Activated CD8-positive, alpha-beta T cell treated with anti-CD3 and anti-CD28 coated beads for 36 hours (primary cell): ENCODE measurements around the gene CLIP2. TPM values are rescaled to one million over a fixed set of nuclear protein-coding genes. Genes with fewer than 3 reads are reported as not detected.

Experiments
- ATAC-seq: fragments of 200-7000 bp; cut with Tn5 transposase; one replicate; pipeline ENCODE4 v1.10.0; 2021; ENCODE audit warnings: mild to moderate bottlenecking, moderate library complexity
- CTCF ChIA-PET: fragments of 350-600 bp; sonication (Branson Sonifier 250); formaldehyde crosslinking; loops from one replicate; lab custom pipeline; 2021; ENCODE audit warnings: antibody characterized with exemption; lab: Charles Lee
- POLR2A ChIA-PET: fragments of 350-600 bp; sonication (Branson Sonifier 250); formaldehyde crosslinking; loops from one replicate; lab custom pipeline; 2021; ENCODE audit warnings: antibody characterized with exemption; lab: Charles Lee
- DNase-seq: peaks from one replicate; pipeline ENCODE4 v3.0.0-alpha.2; 2020
- H3K27ac Mint-ChIP-seq: one replicate; pipeline ENCODE4 v1.8.0; 2021; ENCODE audit warnings: mild to moderate bottlenecking, mixed read lengths
- H3K27me3 Mint-ChIP-seq: one replicate; pipeline ENCODE4 v1.8.0; 2021; ENCODE audit warnings: mixed read lengths
- H3K36me3 Mint-ChIP-seq: one replicate; pipeline ENCODE4 v1.8.0; 2021; ENCODE audit warnings: low read depth, mixed read lengths
- H3K4me1 Mint-ChIP-seq: one replicate; pipeline ENCODE4 v1.8.0; 2021; ENCODE audit warnings: low read depth, mixed read lengths
- H3K4me3 Mint-ChIP-seq: one replicate; pipeline ENCODE4 v1.8.0; 2021; ENCODE audit warnings: mild to moderate bottlenecking, moderate library complexity, mixed read lengths
- H3K9me3 Mint-ChIP-seq: one replicate; pipeline ENCODE4 v1.8.0; 2021; ENCODE audit warnings: mixed read lengths
- CTCF ChIP-seq: fragments of 200-600 bp; IDR thresholded peaks from one replicate; pipeline ENCODE4 v1.8.0; 2022; ENCODE audit warnings: antibody characterized with exemption, mild to moderate bottlenecking
- intact Hi-C: fragments of 100-400 bp; cut with micrococcal nuclease; formaldehyde crosslinking; loops from one replicate; pipeline ENCODE4 v1.10.0; 2022
- total RNA-seq, 2 experiments: library from RNA; stranded (reverse); gene quantifications; one replicate each; pipeline ENCODE4 v1.2.3, GENCODE V29; 2021

The CLIP2 gene
- total RNA-seq, 2 experiments from 2014 or later = 1.3 to 1.4 TPM

DNA sequence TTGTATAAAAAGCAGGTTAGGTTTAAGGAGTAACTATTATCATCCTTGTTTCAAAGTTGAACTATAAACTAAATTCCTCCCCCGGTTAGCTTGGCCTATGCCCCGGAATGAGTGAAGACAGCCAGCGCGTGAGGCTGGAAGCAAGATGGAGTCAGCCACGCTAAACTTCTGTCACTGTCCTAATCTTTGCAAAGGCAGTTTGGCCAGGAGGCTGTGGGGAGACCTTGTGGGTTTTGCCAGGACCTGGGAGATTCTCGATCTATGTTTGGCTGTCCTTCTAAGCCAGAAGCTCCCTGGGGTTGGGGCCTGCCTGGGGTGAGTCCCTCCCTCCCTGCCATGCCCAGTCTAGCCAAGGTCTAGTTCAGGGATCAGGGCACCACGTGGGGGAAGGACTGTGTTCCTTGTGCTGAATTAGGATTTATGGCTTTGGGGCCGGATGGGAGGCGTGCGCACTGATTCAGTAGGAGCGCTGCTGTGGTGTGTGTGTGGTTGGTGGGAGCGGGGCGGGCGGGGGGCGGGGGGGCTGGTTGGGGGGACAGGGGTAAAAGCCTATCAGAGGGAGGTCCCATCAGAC, 163.6 kb downstream of the CLIP2 start:
- H3K4me3 Mint-ChIP-seq = peak overlapping the region; percentile 58
- CTCF ChIA-PET = interaction anchor here (1.2 to 4.0 kb wide), 2 partner anchors 91 to 114 kb away, joined by 3 to 21 read pairs; no protein-coding TSS in a partner anchor
- peak; percentile 10 for ATAC-seq

DNA sequence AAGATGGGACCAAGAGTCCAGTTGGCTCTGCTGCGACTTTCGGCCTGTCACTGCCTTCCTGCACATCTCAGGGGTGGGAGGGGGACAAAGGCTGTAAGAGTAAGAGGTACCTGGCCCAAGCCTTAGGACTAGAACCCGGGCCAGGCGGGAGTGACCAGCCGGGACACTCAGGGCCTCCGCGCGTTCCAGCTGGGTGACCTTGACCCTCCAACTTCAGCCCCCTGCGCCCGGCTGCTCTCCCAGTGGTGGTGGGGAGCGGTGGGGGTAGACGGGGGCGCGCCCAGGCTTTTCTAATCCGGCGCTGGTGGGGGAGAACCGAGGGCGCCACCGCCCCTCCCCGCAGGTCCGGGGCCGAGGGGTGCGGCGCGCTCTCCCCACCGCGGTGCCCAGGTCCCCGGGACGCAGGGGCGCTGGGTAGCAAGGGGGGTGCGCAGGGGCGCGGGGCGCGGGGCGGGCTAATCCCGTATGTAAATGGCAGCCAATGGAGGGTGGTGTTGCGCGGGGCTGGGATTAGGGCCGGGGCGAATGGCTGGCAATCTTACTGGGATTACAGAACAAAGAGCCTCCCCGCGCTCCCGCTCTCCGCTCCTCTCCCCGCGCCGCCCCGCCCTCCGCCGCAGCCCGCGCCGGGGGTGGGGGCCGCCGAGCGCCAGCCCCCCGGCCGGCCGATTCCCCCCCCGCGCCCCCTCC, 164.3 kb downstream of the CLIP2 start, which contains the start of gene GTF2IRD1:
Gene GTF2IRD1 (plus strand): TSS at position 585 of the 690 bp plus-strand sequence. CDS start 54,175 bp downstream, outside the sequence.
- CTCF ChIA-PET = no interaction called here

More for the DNA sequence above, 163.6 kb downstream of the CLIP2 start:
- H3K36me3 Mint-ChIP-seq = no peaks in the 10 kb centered on the region
- peaks cover 12% of the 10 kb centered on the region for H3K27me3 Mint-ChIP-seq
- POLR2A ChIA-PET = no interaction called here
- H3K4me1 Mint-ChIP-seq = peaks cover 10% of the 10 kb centered on the region
- no peak for DNase-seq
- no peaks in the 10 kb centered on the region for H3K9me3 Mint-ChIP-seq
- TF ChIP-seq CTCF = no peak
- H3K27ac Mint-ChIP-seq = peak overlapping the region; percentile 85
- intact Hi-C loops = loop anchor here (10.0 kb wide), 1 partner anchor 92 kb away; no protein-coding TSS in a partner anchor

DNA sequence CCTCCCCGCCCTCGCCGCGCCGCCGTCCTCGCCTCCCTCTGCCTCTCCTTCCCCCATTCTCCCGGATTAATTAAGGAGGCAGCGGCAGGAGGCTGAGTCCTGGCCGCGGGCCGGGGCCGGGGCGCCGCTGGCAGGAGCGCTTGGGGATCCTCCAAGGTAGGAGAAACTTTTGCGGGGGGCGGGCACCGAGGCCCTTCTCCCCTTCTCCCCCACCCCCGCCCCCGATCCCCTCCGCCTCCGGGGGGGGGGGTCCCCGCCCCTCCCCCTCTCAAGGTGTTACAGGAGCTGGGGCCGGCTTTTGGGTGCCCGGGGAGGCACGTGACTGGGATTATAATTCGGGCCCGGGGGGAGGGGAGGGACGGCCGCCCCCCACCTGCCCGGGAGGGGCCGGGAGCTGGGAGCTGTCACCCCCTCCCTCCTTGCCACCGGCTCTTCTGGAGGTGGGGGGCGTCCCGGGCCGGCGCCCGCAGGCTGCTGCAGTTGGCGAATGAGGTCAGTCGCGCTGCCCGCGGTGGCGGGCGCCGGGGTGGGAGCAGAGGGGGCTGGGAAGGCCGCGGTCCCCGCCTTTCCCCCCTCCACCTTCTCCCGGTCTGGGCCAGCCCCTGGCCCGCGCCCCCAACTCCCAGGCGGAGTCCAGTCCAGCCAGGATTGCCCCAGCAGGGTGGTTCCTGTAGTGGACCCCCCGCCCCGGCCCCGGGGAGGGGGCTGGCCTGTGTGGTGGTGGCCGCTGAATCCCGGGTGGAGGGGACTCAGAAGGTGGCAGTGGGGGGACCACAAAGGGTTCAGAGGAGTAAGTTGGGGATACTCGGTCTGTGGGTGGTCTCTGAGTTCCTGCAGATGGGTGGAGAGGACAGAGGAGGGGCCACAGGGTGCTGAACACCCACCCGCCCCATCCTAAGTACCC, 165.1 kb downstream of the CLIP2 start:
- peaks cover 10% of the 10 kb centered on the region for H3K4me1 Mint-ChIP-seq
- TF ChIP-seq CTCF = no peak
- peak; percentile 43 for DNase-seq
- H3K27ac Mint-ChIP-seq = no peak overlapping the region
- CTCF ChIA-PET = no interaction called here
- POLR2A ChIA-PET = no interaction called here
- peaks cover 12% of the 10 kb centered on the region for H3K27me3 Mint-ChIP-seq
- no peaks in the 10 kb centered on the region for H3K9me3 Mint-ChIP-seq
- H3K4me3 Mint-ChIP-seq = peak overlapping the region; percentile 36
- no peak for ATAC-seq
- H3K36me3 Mint-ChIP-seq = no peaks in the 10 kb centered on the region
- intact Hi-C loops = loop anchor here (10.0 kb wide), 1 partner anchor 91 kb away; no protein-coding TSS in a partner anchor

More for the DNA sequence above, 164.3 kb downstream of the CLIP2 start, which contains the start of gene GTF2IRD1:
- DNase-seq (peak; percentile 64), ATAC-seq (peak; percentile 15)
- peaks cover 12% of the 10 kb centered on the region for H3K27me3 Mint-ChIP-seq
- no peak for TF ChIP-seq CTCF
- H3K36me3 Mint-ChIP-seq = no peaks in the 10 kb centered on the region
- no peaks in the 10 kb centered on the region for H3K9me3 Mint-ChIP-seq
- H3K4me3 Mint-ChIP-seq = peak within 1 kb of the TSS; percentile 58
- H3K4me1 Mint-ChIP-seq = peaks cover 10% of the 10 kb centered on the region
- POLR2A ChIA-PET = no interaction called here
- intact Hi-C loops = loop anchor here (10.0 kb wide), 1 partner anchor 91 kb away; no protein-coding TSS in a partner anchor
- peak within 1 kb of the TSS; percentile 85 for H3K27ac Mint-ChIP-seq

DNA sequence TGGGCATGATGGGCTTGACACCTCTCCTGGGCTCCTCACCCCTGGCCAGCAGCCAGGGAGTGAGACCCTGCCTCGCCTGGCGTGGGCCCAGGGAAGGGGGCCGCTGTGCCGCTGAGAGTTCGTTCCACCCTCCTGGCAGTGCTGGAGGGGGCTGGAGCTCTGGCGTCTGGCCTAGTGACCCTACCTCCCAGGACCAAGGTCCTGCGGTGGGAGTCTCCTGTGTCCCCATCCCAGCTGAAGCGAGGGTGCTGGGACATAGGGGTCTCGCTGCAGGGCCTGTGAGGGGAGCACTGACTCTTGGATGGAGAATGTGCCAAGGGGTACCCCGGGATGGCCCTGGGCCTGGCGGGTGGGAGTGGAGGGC, 165.7 kb downstream of the CLIP2 start:
- H3K9me3 Mint-ChIP-seq = no peaks in the 10 kb centered on the region
- DNase-seq (no peak), ATAC-seq (no peak)
- peak overlapping the region; percentile 36 for H3K4me3 Mint-ChIP-seq
- no peaks in the 10 kb centered on the region for H3K36me3 Mint-ChIP-seq
- TF ChIP-seq CTCF = no peak
- CTCF ChIA-PET = no interaction called here
- intact Hi-C loops = loop anchor here (10.0 kb wide), 1 partner anchor 90 kb away; no protein-coding TSS in a partner anchor
- peaks cover 10% of the 10 kb centered on the region for H3K4me1 Mint-ChIP-seq
- H3K27me3 Mint-ChIP-seq = peaks cover 6% of the 10 kb centered on the region
- H3K27ac Mint-ChIP-seq = no peak overlapping the region
- POLR2A ChIA-PET = no interaction called here
